ENCODE data around the gene VIT. TPM values are rescaled to one million over a fixed set of nuclear protein-coding genes. Genes with fewer than 3 reads are reported as not detected.

The VIT gene
- total and polyA plus RNA-seq, 4 donors: 10.0 to 29.2 TPM; not detected in 2

DNA sequence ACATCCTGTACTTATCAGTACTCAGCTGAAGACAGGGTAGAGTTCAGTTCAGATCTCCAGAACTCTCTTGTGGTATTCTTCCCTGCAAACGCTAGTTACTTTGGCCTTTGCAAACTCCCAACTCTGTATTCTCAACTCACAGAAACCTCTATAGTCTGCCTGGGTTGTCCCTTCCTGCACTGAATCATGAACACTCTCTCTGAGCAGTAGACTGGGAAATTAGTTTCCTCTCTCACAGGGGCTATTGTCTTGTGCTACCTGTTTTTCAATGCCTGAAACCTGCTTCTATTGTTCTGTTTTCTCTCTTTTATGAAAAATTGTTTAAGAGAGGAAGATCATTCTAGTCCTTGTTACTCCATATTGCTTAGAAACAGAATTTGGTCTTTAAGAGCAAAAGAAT lies 134.7 kb downstream of the VIT start:
- Histone ChIP-seq H3K36me3 (ENCODE audit: control insufficient read depth in 1 of 2, insufficient read depth in 2 of 2, low read length in 1 of 2) (no peaks in the 10 kb centered on the region), H3K27ac (ENCODE audit: low read depth in 1 of 2, low read length in 2 of 2) (no peak overlapping the region), H3K9me3 (ENCODE audit: control insufficient read depth, low read length) (no peaks in the 10 kb centered on the region), H3K4me3 (ENCODE audit: low read length in 2 of 2) (no peak overlapping the region), H3K4me1 (ENCODE audit: control insufficient read depth in 1 of 2, insufficient read depth in 2 of 2, low read length in 2 of 2) (no peaks in the 10 kb centered on the region), H3K27me3 (ENCODE audit: control insufficient read depth in 1 of 2, insufficient read depth in 2 of 2, low read length in 1 of 2) (no peaks in the 10 kb centered on the region)
- WGBS, 2 donors: 62 to 75% methylated on average over 1 of the region's 1 CpG
- DNase-seq (no peak), ATAC-seq (ENCODE audit: low FRiP score) (no peak)
- intact Hi-C loops (cut with DNase I): no loop called here

- intact Hi-C loops (cut with DNase I): no loop called here
- Histone ChIP-seq H3K4me1 (ENCODE audit: control insufficient read depth in 1 of 2, insufficient read depth in 2 of 2, low read length in 2 of 2) (no peaks in the 10 kb centered on the region), H3K27ac (ENCODE audit: low read depth in 1 of 2, low read length in 2 of 2) (no peak overlapping the region), H3K9me3 (ENCODE audit: control insufficient read depth, low read length) (no peaks in the 10 kb centered on the region), H3K27me3 (ENCODE audit: control insufficient read depth in 1 of 2, insufficient read depth in 2 of 2, low read length in 1 of 2) (no peaks in the 10 kb centered on the region), H3K36me3 (ENCODE audit: control insufficient read depth in 1 of 2, insufficient read depth in 2 of 2, low read length in 1 of 2) (no peaks in the 10 kb centered on the region), H3K4me3 (ENCODE audit: low read length in 2 of 2) (no peak overlapping the region)
- WGBS, 2 donors: 88 to 89% methylated on average over 2 of the region's 2 CpGs
- DNase-seq (no peak), ATAC-seq (ENCODE audit: low FRiP score) (no peak)
Observed at GRCh38 chr2:36834203-36834602, 137.7 kb downstream of the VIT start.

GRCh38 chr2:36834731-36835524 lies 138.4 kb downstream of the VIT start:
- WGBS, 2 donors: 35 to 39% methylated on average over 5 of the region's 5 CpGs

DNA sequence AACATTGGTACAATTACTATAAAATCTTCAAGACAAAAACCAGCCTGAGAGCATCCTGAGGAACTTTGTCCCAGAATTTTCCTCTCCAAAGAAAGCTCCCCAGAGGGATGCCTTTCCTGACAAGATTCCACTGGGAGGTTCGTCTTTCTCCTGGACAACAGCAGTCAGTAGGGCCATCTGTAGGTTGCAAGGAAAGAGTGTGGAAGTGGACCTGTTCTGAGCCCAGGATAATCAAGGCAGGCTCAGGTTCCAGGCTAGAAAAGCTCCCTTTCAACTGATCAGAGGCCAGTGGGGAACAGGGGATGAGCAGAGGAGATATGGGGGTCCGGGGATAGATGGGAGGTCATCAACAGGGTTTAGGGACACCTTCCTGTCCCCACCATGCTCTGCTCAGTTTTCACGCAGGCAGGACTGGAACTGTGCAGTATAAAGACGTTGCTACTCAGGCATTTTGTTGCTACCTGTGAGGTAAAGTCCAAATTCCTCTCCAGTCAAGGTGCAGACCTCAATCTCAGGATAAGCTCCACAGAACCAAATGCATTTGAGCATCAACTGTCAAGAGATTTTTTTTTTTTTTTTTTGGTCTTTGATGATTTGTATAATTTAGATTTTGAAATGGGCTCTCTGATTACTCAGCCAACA lies 143.6 kb downstream of the VIT start:
- Histone ChIP-seq H3K4me3 (ENCODE audit: low read length in 2 of 2) (no peak overlapping the region), H3K27me3 (ENCODE audit: control insufficient read depth in 1 of 2, insufficient read depth in 2 of 2, low read length in 1 of 2) (no peaks in the 10 kb centered on the region), H3K36me3 (ENCODE audit: control insufficient read depth in 1 of 2, insufficient read depth in 2 of 2, low read length in 1 of 2) (no peaks in the 10 kb centered on the region), H3K4me1 (ENCODE audit: control insufficient read depth in 1 of 2, insufficient read depth in 2 of 2, low read length in 2 of 2) (no peaks in the 10 kb centered on the region), H3K27ac (ENCODE audit: low read depth in 1 of 2, low read length in 2 of 2) (no peak overlapping the region), H3K9me3 (ENCODE audit: control insufficient read depth, low read length) (no peaks in the 10 kb centered on the region)
- WGBS, 2 donors: 88 to 90% methylated on average over 4 of the region's 4 CpGs
- intact Hi-C loops (cut with DNase I): no loop called here
- no peak for DNase-seq
- ATAC-seq (ENCODE audit: low FRiP score): no peak

More at GRCh38 chr2:36834731-36835524, 138.4 kb downstream of the VIT start:
- no peak overlapping the region for H3K4me3 ChIP-seq (ENCODE audit: low read length in 2 of 2)
- H3K9me3 ChIP-seq (ENCODE audit: control insufficient read depth, low read length): no peaks in the 10 kb centered on the region
- ATAC-seq (ENCODE audit: low FRiP score): no peak
- no peaks in the 10 kb centered on the region for H3K36me3 ChIP-seq (ENCODE audit: control insufficient read depth in 1 of 2, insufficient read depth in 2 of 2, low read length in 1 of 2)
- no peaks in the 10 kb centered on the region for H3K4me1 ChIP-seq (ENCODE audit: control insufficient read depth in 1 of 2, insufficient read depth in 2 of 2, low read length in 2 of 2)
- no peak for DNase-seq
- no peak overlapping the region for H3K27ac ChIP-seq (ENCODE audit: low read depth in 1 of 2, low read length in 2 of 2)
- H3K27me3 ChIP-seq (ENCODE audit: control insufficient read depth in 1 of 2, insufficient read depth in 2 of 2, low read length in 1 of 2): no peaks in the 10 kb centered on the region
- intact Hi-C loops (cut with DNase I): no loop called here

- H3K4me3 ChIP-seq (ENCODE audit: low read length in 2 of 2): no peak overlapping the region
- H3K9me3 ChIP-seq (ENCODE audit: control insufficient read depth, low read length): no peaks in the 10 kb centered on the region
- intact Hi-C loops (cut with DNase I): no loop called here
- ATAC-seq (ENCODE audit: low FRiP score) (no peak), DNase-seq (no peak)
- H3K27ac ChIP-seq (ENCODE audit: low read depth in 1 of 2, low read length in 2 of 2): no peak overlapping the region
- no peaks in the 10 kb centered on the region for H3K27me3 ChIP-seq (ENCODE audit: control insufficient read depth in 1 of 2, insufficient read depth in 2 of 2, low read length in 1 of 2)
- H3K36me3 ChIP-seq (ENCODE audit: control insufficient read depth in 1 of 2, insufficient read depth in 2 of 2, low read length in 1 of 2): no peaks in the 10 kb centered on the region
- no peaks in the 10 kb centered on the region for H3K4me1 ChIP-seq (ENCODE audit: control insufficient read depth in 1 of 2, insufficient read depth in 2 of 2, low read length in 2 of 2)
Observed at GRCh38 chr2:36843838-36844237, 147.3 kb downstream of the VIT start.

DNA sequence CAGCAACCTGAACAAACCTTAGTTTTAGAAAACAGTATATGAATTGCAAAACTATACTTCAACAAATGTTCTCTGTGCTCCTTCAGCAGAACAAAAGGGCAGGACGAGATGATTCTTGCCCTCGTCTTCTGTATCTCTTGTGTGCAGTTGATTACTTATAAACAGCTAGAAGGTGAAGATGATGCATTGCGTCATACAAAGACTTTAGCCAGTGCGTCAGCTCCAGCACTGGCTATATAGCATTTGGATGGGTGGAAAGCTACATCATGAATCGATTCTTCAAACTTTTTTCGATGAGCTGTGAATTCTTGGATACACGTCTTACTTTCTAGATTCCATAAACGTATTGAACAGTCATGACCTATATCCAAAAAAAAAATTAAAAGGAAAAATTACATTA lies 152.8 kb downstream of the VIT start:
- no peak for ATAC-seq (ENCODE audit: low FRiP score)
- no peak for DNase-seq
- Histone ChIP-seq H3K27ac (ENCODE audit: low read depth in 1 of 2, low read length in 2 of 2) (no peak overlapping the region), H3K4me1 (ENCODE audit: control insufficient read depth in 1 of 2, insufficient read depth in 2 of 2, low read length in 2 of 2) (no peaks in the 10 kb centered on the region), H3K27me3 (ENCODE audit: control insufficient read depth in 1 of 2, insufficient read depth in 2 of 2, low read length in 1 of 2) (no peaks in the 10 kb centered on the region), H3K36me3 (ENCODE audit: control insufficient read depth in 1 of 2, insufficient read depth in 2 of 2, low read length in 1 of 2) (peaks cover 2 to 3% of the 10 kb centered on the region in 2 donors), H3K4me3 (ENCODE audit: low read length in 2 of 2) (no peak overlapping the region), H3K9me3 (ENCODE audit: control insufficient read depth, low read length) (no peaks in the 10 kb centered on the region)
- intact Hi-C loops (cut with DNase I): no loop called here
- WGBS, 2 donors: 94 to 97% methylated on average over 8 of the region's 8 CpGs

GRCh38 chr2:36854241-36854640 lies 157.7 kb downstream of the VIT start:
- intact Hi-C loops (cut with DNase I): no loop called here
- ATAC-seq (ENCODE audit: low FRiP score): no peak
- no peak overlapping the region for H3K27ac ChIP-seq (ENCODE audit: low read depth in 1 of 2, low read length in 2 of 2)
- peaks cover 2% of the 10 kb centered on the region in 2 donors for H3K36me3 ChIP-seq (ENCODE audit: control insufficient read depth in 1 of 2, insufficient read depth in 2 of 2, low read length in 1 of 2)
- H3K27me3 ChIP-seq (ENCODE audit: control insufficient read depth in 1 of 2, insufficient read depth in 2 of 2, low read length in 1 of 2): no peaks in the 10 kb centered on the region
- H3K4me3 ChIP-seq (ENCODE audit: low read length in 2 of 2): no peak overlapping the region
- no peaks in the 10 kb centered on the region for H3K9me3 ChIP-seq (ENCODE audit: control insufficient read depth, low read length)
- DNase-seq: no peak
- H3K4me1 ChIP-seq (ENCODE audit: control insufficient read depth in 1 of 2, insufficient read depth in 2 of 2, low read length in 2 of 2): no peaks in the 10 kb centered on the region
- WGBS, 2 donors: 88 to 90% methylated on average over 2 of the region's 2 CpGs

DNA sequence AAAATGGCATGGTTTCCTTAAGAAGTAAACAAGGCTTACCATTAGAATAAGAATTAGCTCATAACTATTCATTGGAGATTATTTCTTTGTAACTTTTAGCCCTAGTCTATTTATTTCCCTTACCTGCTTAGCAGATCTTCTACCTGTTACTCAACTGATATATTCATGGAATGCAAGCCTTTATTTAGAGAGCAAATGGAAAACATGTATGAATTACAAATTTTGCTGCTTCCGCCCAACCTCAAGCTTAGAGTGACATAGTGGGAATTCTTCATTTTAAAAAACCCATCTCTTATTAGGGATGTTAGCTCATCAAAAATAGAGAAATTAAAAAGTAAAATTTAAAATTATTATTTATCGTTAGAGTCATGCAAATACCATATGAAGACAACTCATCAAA lies 158.9 kb downstream of the VIT start:
- H3K27me3 ChIP-seq (ENCODE audit: control insufficient read depth in 1 of 2, insufficient read depth in 2 of 2, low read length in 1 of 2): no peaks in the 10 kb centered on the region
- H3K27ac ChIP-seq (ENCODE audit: low read depth in 1 of 2, low read length in 2 of 2): no peak overlapping the region
- H3K36me3 ChIP-seq (ENCODE audit: control insufficient read depth in 1 of 2, insufficient read depth in 2 of 2, low read length in 1 of 2): peaks cover 1 to 2% of the 10 kb centered on the region in 2 donors
- no peak overlapping the region for H3K4me3 ChIP-seq (ENCODE audit: low read length in 2 of 2)
- intact Hi-C loops (cut with DNase I): no loop called here
- H3K9me3 ChIP-seq (ENCODE audit: control insufficient read depth, low read length): no peaks in the 10 kb centered on the region
- DNase-seq: no peak
- WGBS, 2 donors: 96 to 98% methylated on average over 2 of the region's 2 CpGs
- no peaks in the 10 kb centered on the region for H3K4me1 ChIP-seq (ENCODE audit: control insufficient read depth in 1 of 2, insufficient read depth in 2 of 2, low read length in 2 of 2)
- ATAC-seq (ENCODE audit: low FRiP score): no peak

DNA sequence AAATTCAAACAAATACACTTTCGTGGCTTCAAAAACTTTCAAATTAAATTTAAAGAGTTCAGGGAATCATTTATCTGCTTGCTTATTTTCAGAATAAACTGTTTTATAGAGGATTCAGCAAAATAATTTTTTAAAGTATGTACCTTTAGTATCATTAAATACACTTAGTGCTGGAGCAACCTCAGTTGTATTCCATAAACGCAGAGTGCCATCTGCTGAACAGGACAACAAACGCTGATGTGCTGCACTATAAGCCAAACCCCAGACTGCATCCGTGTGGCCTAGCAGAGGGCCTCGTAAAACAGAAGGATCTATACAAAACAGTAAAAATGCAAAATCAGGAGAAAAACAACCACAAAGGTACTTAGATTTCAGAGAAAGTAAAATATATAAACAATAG lies 161.2 kb downstream of the VIT start:
- WGBS, 2 donors: 87% methylated on average over 5 of the region's 5 CpGs
- Histone ChIP-seq H3K36me3 (ENCODE audit: control insufficient read depth in 1 of 2, insufficient read depth in 2 of 2, low read length in 1 of 2) (peaks cover 0 to 1% of the 10 kb centered on the region in 2 donors), H3K9me3 (ENCODE audit: control insufficient read depth, low read length) (no peaks in the 10 kb centered on the region), H3K4me1 (ENCODE audit: control insufficient read depth in 1 of 2, insufficient read depth in 2 of 2, low read length in 2 of 2) (no peaks in the 10 kb centered on the region), H3K27ac (ENCODE audit: low read depth in 1 of 2, low read length in 2 of 2) (no peak overlapping the region), H3K27me3 (ENCODE audit: control insufficient read depth in 1 of 2, insufficient read depth in 2 of 2, low read length in 1 of 2) (no peaks in the 10 kb centered on the region), H3K4me3 (ENCODE audit: low read length in 2 of 2) (no peak overlapping the region)
- intact Hi-C loops (cut with DNase I): no loop called here
- DNase-seq (no peak), ATAC-seq (ENCODE audit: low FRiP score) (no peak)
